GM12874 (cell line): ENCODE data around the gene SV2C.

Experiments
- TF ChIP-seq, protein P1 (sequence below): IDR thresholded peaks from 2 replicates; pipeline ENCODE4 v1.5.1; 2011; ENCODE audit warnings: low read depth, mild to moderate bottlenecking, control low read depth, low read length, moderate library complexity; ENCODE audit not compliant: insufficient read depth

Gene SV2C

GRCh38 chr5:76082772-76083554 is at the start of gene SV2C:
SV2C (plus strand) TSS chr5:76083383; CDS start chr5:76131751, 48,368 bp downstream.
- TF ChIP-seq, protein P1, sequence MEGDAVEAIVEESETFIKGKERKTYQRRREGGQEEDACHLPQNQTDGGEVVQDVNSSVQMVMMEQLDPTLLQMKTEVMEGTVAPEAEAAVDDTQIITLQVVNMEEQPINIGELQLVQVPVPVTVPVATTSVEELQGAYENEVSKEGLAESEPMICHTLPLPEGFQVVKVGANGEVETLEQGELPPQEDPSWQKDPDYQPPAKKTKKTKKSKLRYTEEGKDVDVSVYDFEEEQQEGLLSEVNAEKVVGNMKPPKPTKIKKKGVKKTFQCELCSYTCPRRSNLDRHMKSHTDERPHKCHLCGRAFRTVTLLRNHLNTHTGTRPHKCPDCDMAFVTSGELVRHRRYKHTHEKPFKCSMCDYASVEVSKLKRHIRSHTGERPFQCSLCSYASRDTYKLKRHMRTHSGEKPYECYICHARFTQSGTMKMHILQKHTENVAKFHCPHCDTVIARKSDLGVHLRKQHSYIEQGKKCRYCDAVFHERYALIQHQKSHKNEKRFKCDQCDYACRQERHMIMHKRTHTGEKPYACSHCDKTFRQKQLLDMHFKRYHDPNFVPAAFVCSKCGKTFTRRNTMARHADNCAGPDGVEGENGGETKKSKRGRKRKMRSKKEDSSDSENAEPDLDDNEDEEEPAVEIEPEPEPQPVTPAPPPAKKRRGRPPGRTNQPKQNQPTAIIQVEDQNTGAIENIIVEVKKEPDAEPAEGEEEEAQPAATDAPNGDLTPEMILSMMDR: no peak

DNA sequence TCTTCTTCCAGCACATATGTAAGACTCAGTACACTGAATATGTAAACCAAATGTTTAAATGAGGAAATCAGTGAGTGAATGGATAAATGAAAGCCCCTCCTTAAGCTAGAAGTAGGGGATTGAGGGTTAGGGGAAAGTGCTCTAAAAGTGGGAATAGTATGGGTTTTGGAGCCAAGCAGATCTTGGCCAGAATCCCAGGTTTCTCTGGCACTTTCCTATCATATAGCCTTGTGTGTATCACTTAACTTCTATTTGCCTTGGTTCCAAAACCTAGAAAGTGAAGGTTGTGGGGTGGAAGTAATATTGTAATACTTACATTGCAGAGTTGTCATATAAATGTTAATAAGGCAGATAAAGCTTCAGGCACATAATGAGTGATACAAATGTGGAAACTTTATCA is 45.0 kb upstream of the SV2C start:
- TF ChIP-seq, protein P1: no peak

DNA sequence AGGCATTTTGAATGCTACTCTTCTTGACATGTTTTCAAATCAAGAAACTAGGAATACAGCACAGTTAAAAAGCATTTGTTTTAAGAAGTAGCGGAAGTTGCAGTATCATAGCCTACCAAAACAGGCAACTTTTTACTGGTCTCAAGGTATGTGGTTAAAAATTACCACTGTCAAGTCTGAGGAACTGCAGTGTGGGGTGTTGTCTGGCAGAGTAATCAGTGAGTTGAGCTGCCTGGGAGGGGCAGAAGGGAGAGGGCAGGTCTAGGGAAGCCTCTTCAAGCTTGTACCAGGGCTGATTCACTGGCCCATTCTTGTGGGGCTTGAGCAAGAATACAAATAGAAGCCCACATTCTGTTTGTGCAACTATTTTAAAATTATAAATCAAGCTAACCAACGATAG is 42.4 kb upstream of the SV2C start:
- TF ChIP-seq, protein P1: no peak

GRCh38 chr5:76041863-76042262 is 41.3 kb upstream of the SV2C start:
- TF ChIP-seq, protein P1: no peak

- TF ChIP-seq, protein P1: no peak
These were observed 36.4 kb upstream of the SV2C start for GRCh38 chr5:76046741-76047140.

- TF ChIP-seq, protein P1: no peak
These were observed 33.0 kb upstream of the SV2C start for GRCh38 chr5:76050134-76050533.

GRCh38 chr5:76062502-76063041 is 20.6 kb upstream of the SV2C start:
- TF ChIP-seq, protein P1: no peak
